Neural cell (in vitro differentiated cells): ENCODE results near the gene IL18BP.

Experiments
- CTCF ChIP-seq: fragments of 450-650 bp; IDR thresholded peaks from 2 replicates; pipeline ENCODE4 v1.5.1; 2014; ENCODE audit warnings: antibody characterized with exemption, mild to moderate bottlenecking, moderate library complexity; ENCODE audit not compliant: poor library complexity, severe bottlenecking
- EP300 ChIP-seq: fragments of 450-650 bp; conservative IDR thresholded peaks from 2 replicates; pipeline ENCODE4 v1.6.1; 2014; ENCODE audit warnings: antibody characterized with exemption, mild to moderate bottlenecking, moderate library complexity; ENCODE audit not compliant: poor library complexity, severe bottlenecking
- EZH2 ChIP-seq: fragments of 200-600, 300-800 bp; shearing (Covaris generic), sonication (generic); IDR thresholded peaks from 2 replicates; pipeline ENCODE4 v1.6.1; 2014; ENCODE audit warnings: antibody characterized with exemption, low read length, borderline replicate concordance, mild to moderate bottlenecking; ENCODE audit not compliant: insufficient read depth, poor library complexity, severe bottlenecking
- MXI1 ChIP-seq: fragments of 450-650 bp; conservative IDR thresholded peaks from 2 replicates; pipeline ENCODE4 v1.6.1; 2014; ENCODE audit warnings: antibody characterized with exemption, mild to moderate bottlenecking; ENCODE audit not compliant: poor library complexity, severe bottlenecking
- POLR2AphosphoS5 ChIP-seq: IDR thresholded peaks from 2 replicates; pipeline ENCODE4 v1.6.1; 2012
- TAF1 ChIP-seq: IDR thresholded peaks from 2 replicates; pipeline ENCODE4 v1.6.1; 2012; ENCODE audit warnings: low read depth

GRCh38 chr11:72030472-72031045 lies 31.9 kb downstream of the IL18BP start:
- TF ChIP-seq CTCF (no peak), POLR2AphosphoS5 (no peak), EZH2 (no peak), MXI1 (no peak), TAF1 (no peak), EP300 (no peak)
